GM12892 (cell line): ENCODE results near the gene EXOG.

Experiments
- DNase-seq: peaks from one replicate; pipeline ENCODE4 v3.0.0; 2011; ENCODE audit not compliant: insufficient read length
- FAIRE-seq: peaks from 2 replicates; lab custom pipeline; 2011; peaks lifted over from hg19 to GRCh38; lab: Jason Lieb, UNC
- POLR2A ChIP-seq: IDR thresholded peaks from 2 replicates; pipeline ENCODE4 v1.6.1; 2011; ENCODE audit warnings: low read depth, low read length, control low read depth
- POLR2AphosphoS5 ChIP-seq: IDR thresholded peaks from 2 replicates; pipeline ENCODE4 v1.6.1; 2011; ENCODE audit warnings: low read depth, low read length, control low read depth
- TAF1 ChIP-seq: IDR thresholded peaks from 2 replicates; pipeline ENCODE4 v1.6.1; 2011; ENCODE audit warnings: low read depth, mild to moderate bottlenecking, control low read depth, low read length, borderline replicate concordance

The EXOG gene

GRCh38 chr3:38477057-38477820, 18.9 kb upstream of the EXOG start:
- TF ChIP-seq POLR2A (no peak), TAF1 (no peak), POLR2AphosphoS5 (no peak)
- FAIRE-seq (no peak), DNase-seq (no peak)

GRCh38 chr3:38477839-38478450, 18.2 kb upstream of the EXOG start:
- FAIRE-seq (no peak), DNase-seq (no peak)
- TF ChIP-seq TAF1 (no peak), POLR2AphosphoS5 (no peak), POLR2A (no peak)

DNA sequence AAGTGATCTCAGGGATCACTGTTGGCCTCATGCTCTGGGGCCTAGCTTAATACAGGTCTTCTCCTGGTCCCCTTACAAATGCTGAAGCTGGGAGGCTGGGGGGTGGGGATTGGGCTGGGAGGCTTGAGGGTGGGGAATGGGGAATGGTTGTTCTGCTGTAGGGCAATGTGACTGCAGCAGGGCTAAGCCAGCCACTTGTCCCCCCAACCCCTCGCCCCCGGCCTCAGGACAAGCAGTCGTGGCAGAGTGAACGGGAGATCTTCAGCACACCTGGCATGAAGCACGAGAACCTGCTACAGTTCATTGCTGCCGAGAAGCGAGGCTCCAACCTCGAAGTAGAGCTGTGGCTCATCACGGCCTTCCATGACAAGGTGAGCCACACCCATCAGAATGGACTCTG, 17.2 kb upstream of the EXOG start:
- DNase-seq (no peak), FAIRE-seq (no peak)

GRCh38 chr3:38479431-38480092, 16.6 kb upstream of the EXOG start:
- DNase-seq (peak; percentile 51), FAIRE-seq (peak; percentile 92)
- TF ChIP-seq POLR2AphosphoS5 (no peak), POLR2A (no peak), TAF1 (no peak)

More for the DNA sequence above, 17.2 kb upstream of the EXOG start:
- TF ChIP-seq POLR2AphosphoS5 = no peak
- no peak for TF ChIP-seq POLR2A
- no peak for TF ChIP-seq TAF1

DNA sequence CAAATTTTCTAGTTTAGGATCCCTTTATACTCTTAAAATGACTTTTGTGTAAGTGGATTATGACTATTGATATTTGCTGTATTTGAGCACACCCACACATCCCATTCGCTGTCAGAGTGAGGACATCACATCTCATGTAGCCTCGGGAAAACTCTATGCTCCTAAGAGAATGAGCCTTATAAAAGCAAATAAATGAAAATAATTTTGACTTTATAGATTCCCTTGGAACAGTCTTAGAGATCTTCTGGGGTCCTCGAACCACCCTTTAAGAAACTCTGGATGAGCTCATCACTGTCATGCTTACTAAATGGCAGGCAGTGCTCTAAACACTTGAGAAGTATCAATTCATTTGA, 16.1 kb upstream of the EXOG start:
- TF ChIP-seq TAF1 = no peak
- TF ChIP-seq POLR2A = no peak
- no peak for TF ChIP-seq POLR2AphosphoS5
- no peak for FAIRE-seq
- no peak for DNase-seq

DNA sequence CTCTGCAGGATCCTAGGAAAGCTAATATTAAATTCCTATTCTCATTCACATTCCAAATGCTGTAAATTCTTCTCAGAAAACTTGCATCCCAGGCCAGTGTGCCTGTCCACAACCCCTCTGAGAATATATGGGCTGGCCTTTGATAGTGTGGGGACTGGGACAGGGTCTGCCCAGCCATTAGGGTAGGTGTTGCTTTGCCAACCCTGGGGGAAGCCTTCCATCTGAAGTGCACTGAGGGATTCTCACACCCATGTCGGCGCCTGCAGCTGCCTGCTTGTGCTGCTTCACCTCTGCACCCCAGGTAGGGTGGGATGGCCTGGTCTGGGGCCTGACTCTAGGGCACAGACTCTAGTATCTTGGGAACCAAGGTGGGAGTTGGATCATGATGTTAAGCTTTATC, 15.2 kb upstream of the EXOG start:
- FAIRE-seq = no peak
- DNase-seq = no peak
- TF ChIP-seq POLR2A = no peak

DNA sequence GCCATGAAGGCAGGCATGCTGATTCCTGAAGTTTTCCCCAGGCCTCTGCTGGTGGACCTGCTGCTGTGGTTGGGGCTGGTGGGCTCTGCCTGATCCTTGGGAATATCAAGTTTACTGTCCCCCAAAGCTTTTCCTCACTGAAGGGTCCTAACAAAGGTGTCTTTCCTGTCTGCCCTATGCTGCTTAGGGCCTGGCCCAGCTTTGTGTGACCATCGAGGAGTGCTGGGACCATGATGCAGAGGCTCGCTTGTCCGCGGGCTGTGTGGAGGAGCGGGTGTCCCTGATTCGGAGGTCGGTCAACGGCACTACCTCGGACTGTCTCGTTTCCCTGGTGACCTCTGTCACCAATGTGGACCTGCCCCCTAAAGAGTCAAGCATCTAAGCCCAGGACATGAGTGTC, 13.2 kb upstream of the EXOG start:
- TF ChIP-seq POLR2AphosphoS5 (no peak), POLR2A (no peak), TAF1 (no peak)
- FAIRE-seq (no peak), DNase-seq (no peak)

GRCh38 chr3:38487323-38487722, 8.8 kb upstream of the EXOG start:
- TF ChIP-seq POLR2A = no peak
- TF ChIP-seq TAF1 = no peak
- no peak for TF ChIP-seq POLR2AphosphoS5
- DNase-seq (no peak), FAIRE-seq (peak; percentile 93)

GRCh38 chr3:38488949-38489348, 7.2 kb upstream of the EXOG start:
- DNase-seq (no peak), FAIRE-seq (no peak)
- TF ChIP-seq TAF1 (no peak), POLR2A (no peak), POLR2AphosphoS5 (no peak)

- FAIRE-seq (no peak), DNase-seq (no peak)
- TF ChIP-seq POLR2AphosphoS5 = no peak
- no peak for TF ChIP-seq TAF1
- TF ChIP-seq POLR2A = no peak
Observed at GRCh38 chr3:38489766-38490165, 6.4 kb upstream of the EXOG start.

DNA sequence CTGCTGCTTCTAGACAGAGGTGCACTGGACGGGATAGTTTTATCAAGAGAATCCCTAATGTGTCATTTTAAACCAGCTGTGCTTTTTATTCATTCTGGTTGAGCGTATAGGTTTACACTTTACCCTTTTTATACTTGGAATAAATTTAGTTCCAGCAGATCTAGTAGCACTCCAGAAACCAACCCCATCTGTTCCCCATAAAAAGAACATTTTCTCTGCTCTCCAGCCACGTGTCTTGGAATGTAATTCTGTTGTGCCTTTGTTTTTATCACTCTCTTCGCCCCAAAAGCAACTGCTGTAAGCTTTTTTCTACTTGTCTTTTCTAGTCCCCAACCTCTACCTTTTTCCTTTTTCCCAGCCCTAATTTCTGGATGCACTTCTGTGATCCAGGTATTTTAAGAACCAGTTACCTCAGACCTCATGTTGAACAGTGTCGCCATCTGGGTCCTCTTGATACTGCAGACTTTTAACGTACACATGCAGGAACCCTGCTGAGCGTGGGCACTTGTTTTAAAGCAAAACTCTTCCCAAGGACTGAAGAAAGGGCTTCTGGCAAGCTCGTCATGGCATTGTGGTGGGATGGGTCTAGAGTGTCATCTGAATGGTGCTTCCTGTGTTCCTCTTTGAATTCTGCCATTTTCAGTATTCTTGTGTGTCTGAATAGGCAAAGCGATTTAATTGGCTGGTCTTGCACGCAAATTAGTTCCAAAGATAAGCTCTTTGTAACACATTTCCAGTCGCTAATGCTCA, 5.7 kb upstream of the EXOG start:
- DNase-seq (no peak), FAIRE-seq (no peak)
- TF ChIP-seq POLR2AphosphoS5 (no peak), TAF1 (no peak), POLR2A (no peak)
